Liver (tissue), 9 donors: ENCODE data around the gene SLC22A25. TPM values are rescaled to one million over a fixed set of nuclear protein-coding genes. Genes with fewer than 3 reads are reported as not detected.
A peak's percentile ranks its signal among the peaks of the same experiment; 100 is the strongest.
"Not testable (repeated sequence)": the region's sequence is repeated elsewhere in the genome, so short reads cannot be mapped to it uniquely, and the experiment has no call there.

Source experiments
- DNase-seq: peaks from one replicate; pipeline ENCODE4 v3.0.0-alpha.2; 2017; ENCODE audit warnings: low spot score
- H3K27ac ChIP-seq, 2 donors: one replicate each; pipeline ENCODE4 v1.7.0; 2013; ENCODE audit warnings: inconsistent platforms in 2 of 2, low read length in 2 of 2, control low read depth in 1 of 2, low read depth in 1 of 2, mild to moderate bottlenecking in 1 of 2
- H3K27me3 ChIP-seq, 4 donors: one replicate each; pipeline versions ENCODE4 v1.6.1 to v1.7.0; 2013; ENCODE audit warnings: low read length in 3 of 4, inconsistent platforms in 1 of 4, mild to moderate bottlenecking in 1 of 4, moderate library complexity in 1 of 4; ENCODE audit not compliant: control insufficient read depth in 4 of 4, insufficient read depth in 4 of 4
- H3K36me3 ChIP-seq, 4 donors: one replicate each; pipeline versions ENCODE4 v1.6.1 to v1.7.0; 2013; ENCODE audit warnings: low read length in 3 of 4, mild to moderate bottlenecking in 3 of 4, low read depth in 1 of 4, moderate library complexity in 1 of 4; ENCODE audit not compliant: control insufficient read depth in 4 of 4, insufficient read depth in 3 of 4
- H3K4me1 ChIP-seq, 4 donors: one replicate each; pipeline versions ENCODE4 v1.6.1 to v1.7.0; 2013; ENCODE audit warnings: low read length in 3 of 4, mild to moderate bottlenecking in 3 of 4, moderate library complexity in 1 of 4; ENCODE audit not compliant: control insufficient read depth in 4 of 4, insufficient read depth in 4 of 4
- H3K4me3 ChIP-seq, 3 donors: one replicate each; pipeline versions ENCODE4 v1.6.1 to v1.7.0; 2013; ENCODE audit warnings: low read length in 3 of 3, control low read depth in 1 of 3, low read depth in 1 of 3, mild to moderate bottlenecking in 1 of 3
- H3K9ac ChIP-seq, 2 donors: one replicate each; pipeline ENCODE4 v1.7.0; 2013; ENCODE audit warnings: low read length in 2 of 2, mild to moderate bottlenecking in 2 of 2, moderate library complexity in 2 of 2, control low read depth in 1 of 2, low read depth in 1 of 2
- H3K9me3 ChIP-seq, 4 donors: one replicate each; pipeline versions ENCODE4 v1.6.1 to v1.7.0; 2013; ENCODE audit warnings: low read length in 3 of 4; ENCODE audit not compliant: control insufficient read depth in 4 of 4
- CTCF ChIP-seq: fragments of 150-350 bp; IDR thresholded peaks from 2 replicates; pipeline ENCODE4 v1.5.1; 2017; ENCODE audit warnings: improper control_type of control experiment, low read depth, low read length; ENCODE audit not compliant: missing input control
- FOXA1 ChIP-seq: IDR thresholded peaks from 2 replicates; pipeline ENCODE4 v1.6.1; 2016; ENCODE audit warnings: antibody characterized with exemption
- FOXA2 ChIP-seq: IDR thresholded peaks from 2 replicates; pipeline ENCODE4 v1.6.1; 2016; ENCODE audit warnings: antibody characterized with exemption
- GABPA ChIP-seq, 2 donors: IDR thresholded peaks in 1 of 2; conservative IDR thresholded peaks in 1 of 2; 2 replicates each; pipeline ENCODE4 v1.6.1; 2016; ENCODE audit warnings: antibody characterized with exemption in 2 of 2, mild to moderate bottlenecking in 1 of 2, moderate library complexity in 1 of 2
- HNF4A ChIP-seq, 2 donors: conservative IDR thresholded peaks; 2 replicates each; pipeline ENCODE4 v1.6.1; 2016; ENCODE audit warnings: antibody characterized with exemption in 2 of 2, mild to moderate bottlenecking in 2 of 2
- HNF4G ChIP-seq: IDR thresholded peaks from 2 replicates; pipeline ENCODE4 v1.6.1; 2016; ENCODE audit warnings: antibody characterized with exemption
- JUND ChIP-seq, 2 donors: IDR thresholded peaks; 2 replicates each; pipeline ENCODE4 v1.6.1; 2016; ENCODE audit warnings: antibody characterized with exemption in 2 of 2
- RAD21 ChIP-seq, 2 donors: IDR thresholded peaks; 2 replicates each; pipeline ENCODE4 v1.6.1; 2016; ENCODE audit warnings: antibody characterized with exemption in 2 of 2, mild to moderate bottlenecking in 2 of 2
- REST ChIP-seq: IDR thresholded peaks from 2 replicates; pipeline ENCODE4 v1.6.1; 2016; ENCODE audit warnings: antibody characterized with exemption, mild to moderate bottlenecking
- SP1 ChIP-seq: IDR thresholded peaks from 2 replicates; pipeline ENCODE4 v1.6.1; 2018; ENCODE audit warnings: antibody characterized with exemption, mild to moderate bottlenecking
- TAF1 ChIP-seq: conservative IDR thresholded peaks from 2 replicates; pipeline ENCODE4 v1.6.1; 2016; ENCODE audit warnings: antibody characterized with exemption, mild to moderate bottlenecking
- WGBS: extraction: QIAGEN DNeasy Blood & Tissue Kit; methylation state at CpG from one replicate; pipeline ENCODE4 v1.1.7; 2013; 5-methylcytosine and 5-hydroxymethylcytosine counted together
- polyA plus RNA-seq, 2 donors: library from polyadenylated mRNA; stranded (reverse) in 1 of 2; unstranded in 1 of 2; fragments of 200-250 nt in 1 of 2; fragments of >200 nt in 1 of 2; fragmentation: Nextera tagmentation in 1 of 2; extraction: Ambion mirVana in 1 of 2; gene quantifications; one replicate each; pipeline versions ENCODE4 v1.2.1 to v1.2.3, GENCODE V29; 2013 to 2015
- total RNA-seq, 2 donors: library from RNA; depleted of rRNA; stranded (reverse); fragments of >200 nt; gene quantifications; one replicate each; pipeline ENCODE4 v1.2.3, GENCODE V29; 2014
- TF ChIP-seq, protein P1 (sequence below): IDR thresholded peaks from 2 replicates; pipeline ENCODE4 v1.6.1; 2016; ENCODE audit warnings: antibody characterized with exemption
- TF ChIP-seq, protein P2 (sequence below): IDR thresholded peaks from 2 replicates; pipeline ENCODE4 v1.6.1; 2016; ENCODE audit warnings: antibody characterized with exemption
- donor health status: healthy.
- donor health status: healthy.
- donor health status: healthy.
- donor health status: healthy.
- donor health status: healthy.

SLC22A25 gene
- total and polyA plus RNA-seq, 4 donors, result 3.3 to 35.3 (median 20.9) TPM

DNA sequence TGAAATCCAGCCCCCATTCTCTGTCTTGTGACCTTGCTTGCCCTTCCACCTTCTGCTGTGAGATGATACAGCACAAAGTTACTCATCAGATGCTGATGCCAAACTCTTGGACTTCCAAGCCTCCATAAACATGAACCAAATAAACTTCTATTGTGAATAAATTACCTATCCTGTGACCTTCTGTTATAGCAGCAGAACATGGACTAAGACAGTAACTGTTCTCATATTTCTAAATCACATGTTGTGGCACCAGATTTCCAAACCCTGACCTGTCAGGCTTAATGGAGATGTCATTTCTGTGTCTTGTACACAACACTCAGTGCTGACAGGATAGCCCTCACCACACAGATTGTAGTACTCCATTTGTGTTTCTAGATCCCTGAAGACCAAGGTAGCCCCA lies 6.0 kb downstream of the SLC22A25 start:
- no peak for DNase-seq
- H3K9ac ChIP-seq, result no peak overlapping the region
- H3K9me3 ChIP-seq, result no peaks in the 10 kb centered on the region
- peaks cover 0 to 37% (median 29%) of the 10 kb centered on the region in 4 donors for H3K4me1 ChIP-seq
- peaks cover 5 to 27% (median 23%) of the 10 kb centered on the region in 4 donors for H3K36me3 ChIP-seq
- H3K4me3 ChIP-seq, result no peak overlapping the region
- H3K27me3 ChIP-seq, result no peaks in the 10 kb centered on the region
- no peak overlapping the region for H3K27ac ChIP-seq
- TF ChIP-seq FOXA1 (no peak), JUND (IDR thresholded peaks at IDR 0.05) (no peak), HNF4A (conservative IDR thresholded peaks at IDR 0.05) (no peak), RAD21 (IDR thresholded peaks at IDR 0.05) (no peak), GABPA (IDR thresholded peaks at IDR 0.05 in 1 of 2, conservative IDR thresholded peaks at IDR 0.05 in 1 of 2) (no peak)

- DNase-seq, H3K27me3 ChIP-seq, H3K9me3 ChIP-seq, H3K9ac ChIP-seq, H3K4me3 ChIP-seq, H3K27ac ChIP-seq: not testable (repeated sequence)
- H3K4me1 ChIP-seq, result peaks cover 0 to 28% (median 21%) of the 10 kb centered on the region in 4 donors
- 84% methylated on average over 8 of the region's 8 CpGs for WGBS
- H3K36me3 ChIP-seq, result peaks cover 5 to 27% (median 23%) of the 10 kb centered on the region in 4 donors
Measured at GRCh38 chr11:63235471-63236461, 7.6 kb downstream of the SLC22A25 start.

- Histone ChIP-seq H3K27me3 (no peaks in the 10 kb centered on the region), H3K9me3 (no peaks in the 10 kb centered on the region), H3K4me3 (no peak overlapping the region), H3K36me3 (peaks cover 0 to 28% (median 15%) of the 10 kb centered on the region in 4 donors), H3K27ac (no peak overlapping the region), H3K9ac (no peak overlapping the region), H3K4me1 (peaks cover 0 to 10% (median 1%) of the 10 kb centered on the region in 4 donors)
- DNase-seq, result no peak
- TF ChIP-seq HNF4A (conservative IDR thresholded peaks at IDR 0.05), result peak in 1 of 2 donors; percentile 51
- no peak for TF ChIP-seq SP1
- TF ChIP-seq FOXA1, result no peak
- WGBS, result 8% methylated on average over 1 of the region's 1 CpG
Measured at GRCh38 chr11:63229815-63230214, 13.6 kb downstream of the SLC22A25 start.

DNA sequence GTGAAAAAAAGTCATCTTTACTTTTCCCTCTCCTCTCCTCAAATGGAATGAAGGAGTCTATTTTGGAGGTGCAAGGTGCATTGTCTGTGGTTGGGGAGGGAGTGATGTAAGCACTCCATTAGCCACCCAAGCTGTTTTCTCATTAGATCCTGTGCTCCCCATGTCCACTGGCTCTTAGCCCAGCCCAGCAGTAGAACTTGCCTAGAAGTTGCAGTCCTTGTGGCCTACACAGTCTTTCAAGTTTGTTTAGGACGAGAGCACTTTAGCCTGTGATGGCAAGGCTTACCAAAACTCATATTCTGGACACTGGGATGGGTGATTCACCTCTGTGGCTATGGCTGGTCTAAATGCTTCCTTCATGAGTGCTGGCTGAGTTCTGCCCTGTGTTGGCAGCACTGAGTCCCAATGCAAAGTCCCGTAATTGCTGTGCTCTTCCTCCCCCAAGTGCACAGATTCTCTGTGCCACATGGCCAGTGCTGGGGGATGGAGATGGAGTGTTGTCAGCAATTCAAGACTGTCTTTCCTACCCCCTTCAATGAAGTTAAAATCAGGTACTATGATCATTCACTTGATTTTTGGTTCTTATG lies 15.8 kb downstream of the SLC22A25 start:
- Histone ChIP-seq H3K27me3 (no peaks in the 10 kb centered on the region), H3K9me3 (no peaks in the 10 kb centered on the region), H3K27ac (no peak overlapping the region), H3K4me3 (no peak overlapping the region), H3K4me1 (peaks cover 0 to 10% (median 1%) of the 10 kb centered on the region in 4 donors), H3K36me3 (peaks cover 0 to 28% (median 15%) of the 10 kb centered on the region in 4 donors), H3K9ac (no peak overlapping the region)
- no peak for DNase-seq
- 95% methylated on average over 2 of the region's 2 CpGs for WGBS
- TF ChIP-seq GABPA (IDR thresholded peaks at IDR 0.05 in 1 of 2, conservative IDR thresholded peaks at IDR 0.05 in 1 of 2) (no peak), CTCF (no peak), REST (no peak), FOXA2 (no peak), HNF4G (no peak), JUND (IDR thresholded peaks at IDR 0.05) (no peak), HNF4A (conservative IDR thresholded peaks at IDR 0.05) (no peak), TAF1 (no peak)
- TF ChIP-seq, protein P1, sequence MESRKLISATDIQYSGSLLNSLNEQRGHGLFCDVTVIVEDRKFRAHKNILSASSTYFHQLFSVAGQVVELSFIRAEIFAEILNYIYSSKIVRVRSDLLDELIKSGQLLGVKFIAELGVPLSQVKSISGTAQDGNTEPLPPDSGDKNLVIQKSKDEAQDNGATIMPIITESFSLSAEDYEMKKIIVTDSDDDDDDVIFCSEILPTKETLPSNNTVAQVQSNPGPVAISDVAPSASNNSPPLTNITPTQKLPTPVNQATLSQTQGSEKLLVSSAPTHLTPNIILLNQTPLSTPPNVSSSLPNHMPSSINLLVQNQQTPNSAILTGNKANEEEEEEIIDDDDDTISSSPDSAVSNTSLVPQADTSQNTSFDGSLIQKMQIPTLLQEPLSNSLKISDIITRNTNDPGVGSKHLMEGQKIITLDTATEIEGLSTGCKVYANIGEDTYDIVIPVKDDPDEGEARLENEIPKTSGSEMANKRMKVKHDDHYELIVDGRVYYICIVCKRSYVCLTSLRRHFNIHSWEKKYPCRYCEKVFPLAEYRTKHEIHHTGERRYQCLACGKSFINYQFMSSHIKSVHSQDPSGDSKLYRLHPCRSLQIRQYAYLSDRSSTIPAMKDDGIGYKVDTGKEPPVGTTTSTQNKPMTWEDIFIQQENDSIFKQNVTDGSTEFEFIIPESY, result no peak
- TF ChIP-seq, protein P2, sequence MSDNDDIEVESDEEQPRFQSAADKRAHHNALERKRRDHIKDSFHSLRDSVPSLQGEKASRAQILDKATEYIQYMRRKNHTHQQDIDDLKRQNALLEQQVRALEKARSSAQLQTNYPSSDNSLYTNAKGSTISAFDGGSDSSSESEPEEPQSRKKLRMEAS, result no peak
